A549 (cell line): ENCODE measurements around the gene FREM1.

Experiments
- CTCF ChIP-seq: fragments of >200 bp; sonication (Bioruptor Twin); formaldehyde crosslinking; IDR thresholded peaks from 3 replicates; pipeline ENCODE4 v1.5.1; 2016
- POLR2A ChIP-seq: IDR thresholded peaks from 2 replicates; pipeline ENCODE4 v1.6.1; 2012; ENCODE audit warnings: mild to moderate bottlenecking, low read length

GRCh38 chr9:14715102-14715501, 195.1 kb downstream of the FREM1 start:
- no peak for TF ChIP-seq CTCF
- no peak for TF ChIP-seq POLR2A
